GM21360 (cell line): ENCODE data around the gene UBFD1.
"Not testable (repeated sequence)": the region's sequence is repeated elsewhere in the genome, so short reads cannot be mapped to it uniquely, and the experiment has no call there.

Experiments used
- ATAC-seq: cut with Tn5 transposase; IDR thresholded peaks from one replicate; pipeline ENCODE4 v1.9.1; 2021; ENCODE audit warnings: mild to moderate bottlenecking, moderate library complexity; ENCODE audit not compliant: unreplicated experiment

The UBFD1 gene

DNA sequence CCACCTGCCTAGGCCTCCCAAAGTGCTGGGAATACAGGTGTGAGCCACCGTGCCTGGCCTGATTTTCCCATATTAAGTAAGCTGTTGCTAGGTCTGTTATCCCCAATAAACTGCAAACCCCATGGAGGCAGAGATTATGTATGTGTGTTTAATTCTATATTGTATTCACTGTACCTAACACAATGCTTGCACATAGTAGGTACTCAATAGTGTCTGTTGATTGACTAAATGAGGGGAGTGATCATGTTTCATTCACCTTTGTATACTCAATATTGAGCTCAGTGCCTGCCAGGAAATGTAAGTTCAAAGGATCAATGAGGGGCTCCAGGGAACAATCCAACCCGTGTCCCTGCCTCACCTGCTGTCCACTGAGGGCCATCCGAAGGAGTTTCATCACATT lies 32.6 kb upstream of the UBFD1 start:
- no peak for ATAC-seq

DNA sequence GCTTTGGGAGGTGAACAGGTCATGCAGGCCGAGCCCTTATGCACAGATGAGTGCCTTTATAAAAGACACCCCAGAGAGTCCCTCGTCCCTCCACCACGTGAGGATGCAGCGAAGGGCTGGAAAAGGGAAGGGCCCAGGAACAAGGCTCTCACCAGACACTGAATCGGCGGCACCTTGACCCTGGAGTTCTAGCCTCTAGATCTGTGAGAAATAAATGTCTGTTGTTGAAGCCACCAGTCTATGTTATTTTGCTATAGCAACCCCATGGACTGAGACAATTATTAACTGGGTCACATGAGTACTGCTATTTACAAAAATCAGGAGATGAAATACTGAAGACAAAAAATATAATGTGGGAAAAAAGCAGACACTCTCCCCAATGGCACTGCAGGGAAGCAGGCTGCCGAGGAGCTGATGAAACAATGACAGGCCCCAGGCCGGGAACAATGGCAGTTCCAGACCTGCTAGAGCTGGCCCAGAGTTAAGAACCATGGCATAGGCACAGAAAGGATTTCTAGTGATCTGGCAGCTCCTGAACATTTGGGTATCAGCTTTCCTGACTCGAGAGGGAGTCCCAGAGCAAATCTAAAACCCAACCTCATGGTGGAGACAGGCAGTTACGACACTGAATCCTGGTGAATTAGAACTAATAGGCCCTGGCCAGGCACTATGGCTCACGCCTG lies 29.4 kb upstream of the UBFD1 start:
- no peak for ATAC-seq

DNA sequence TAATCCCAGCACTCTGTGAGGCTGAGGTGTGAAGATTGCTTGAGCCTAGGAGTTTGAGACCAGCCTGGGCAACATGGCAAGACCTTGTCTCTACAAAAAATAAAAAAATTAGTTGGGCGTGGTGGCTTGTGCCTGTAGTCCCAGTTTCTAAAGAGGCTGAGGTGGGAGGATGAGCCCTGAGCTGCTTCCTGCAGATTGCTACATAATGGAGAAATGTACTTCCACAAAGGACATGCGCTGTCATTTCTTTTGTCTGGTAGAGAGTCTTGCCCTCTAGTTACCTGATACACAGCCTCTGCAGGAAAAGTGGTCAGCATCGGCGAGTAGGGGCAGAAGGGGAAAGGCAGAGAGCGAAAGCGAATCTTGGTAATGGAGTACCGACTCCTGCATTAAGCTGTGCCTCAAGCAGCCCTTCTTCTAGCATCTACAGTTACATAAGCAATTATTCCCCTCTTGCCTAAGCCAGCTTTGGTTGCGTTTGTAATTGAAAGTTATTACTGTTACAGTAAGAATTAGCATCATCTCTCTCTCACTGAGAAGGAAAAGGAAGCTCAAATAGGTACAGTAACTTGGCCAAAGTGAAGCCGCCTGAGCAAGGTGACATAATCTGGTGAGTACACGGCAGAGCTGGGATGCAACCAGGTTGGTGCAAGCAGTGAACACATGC lies 28.8 kb upstream of the UBFD1 start:
- ATAC-seq: no peak

DNA sequence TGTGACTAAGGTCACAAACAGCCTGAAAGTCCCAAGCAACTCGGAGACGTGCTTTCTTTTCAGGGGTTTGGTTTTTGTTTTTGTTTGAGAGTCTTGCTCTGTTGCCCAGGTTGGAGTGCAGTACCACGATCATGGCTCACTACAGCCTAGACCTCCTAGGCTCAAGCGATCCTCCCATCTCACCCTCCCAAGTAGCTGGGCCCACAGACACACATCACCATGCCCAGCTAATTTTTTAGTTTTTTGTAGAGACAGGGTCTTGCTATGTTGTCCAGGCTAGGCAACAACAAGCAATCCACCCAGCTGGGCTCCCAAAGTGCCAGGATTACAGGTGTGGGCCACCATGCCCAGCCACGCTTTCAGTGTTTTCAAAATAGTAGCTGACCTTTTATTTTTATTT lies 27.5 kb upstream of the UBFD1 start:
- ATAC-seq: no peak

DNA sequence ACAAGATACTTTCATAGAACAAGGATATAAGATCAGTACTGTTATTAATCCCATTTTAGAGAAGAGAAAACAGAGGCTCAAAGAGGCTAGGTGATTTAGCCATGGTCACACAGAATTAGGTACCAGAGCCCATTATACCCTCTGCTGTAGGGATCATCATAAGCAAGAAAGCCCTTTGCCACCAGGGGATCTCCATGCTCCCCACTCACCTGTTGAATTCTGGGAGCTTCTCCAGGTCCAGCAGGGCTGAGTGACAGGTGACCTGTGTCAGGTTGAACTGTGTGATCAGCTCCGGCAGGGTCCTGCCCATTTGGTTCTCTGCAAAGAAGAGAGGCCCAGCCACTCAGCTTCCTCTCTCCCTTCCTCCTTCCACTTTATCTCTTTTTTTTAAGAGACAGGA lies 25.1 kb upstream of the UBFD1 start:
- no peak for ATAC-seq

DNA sequence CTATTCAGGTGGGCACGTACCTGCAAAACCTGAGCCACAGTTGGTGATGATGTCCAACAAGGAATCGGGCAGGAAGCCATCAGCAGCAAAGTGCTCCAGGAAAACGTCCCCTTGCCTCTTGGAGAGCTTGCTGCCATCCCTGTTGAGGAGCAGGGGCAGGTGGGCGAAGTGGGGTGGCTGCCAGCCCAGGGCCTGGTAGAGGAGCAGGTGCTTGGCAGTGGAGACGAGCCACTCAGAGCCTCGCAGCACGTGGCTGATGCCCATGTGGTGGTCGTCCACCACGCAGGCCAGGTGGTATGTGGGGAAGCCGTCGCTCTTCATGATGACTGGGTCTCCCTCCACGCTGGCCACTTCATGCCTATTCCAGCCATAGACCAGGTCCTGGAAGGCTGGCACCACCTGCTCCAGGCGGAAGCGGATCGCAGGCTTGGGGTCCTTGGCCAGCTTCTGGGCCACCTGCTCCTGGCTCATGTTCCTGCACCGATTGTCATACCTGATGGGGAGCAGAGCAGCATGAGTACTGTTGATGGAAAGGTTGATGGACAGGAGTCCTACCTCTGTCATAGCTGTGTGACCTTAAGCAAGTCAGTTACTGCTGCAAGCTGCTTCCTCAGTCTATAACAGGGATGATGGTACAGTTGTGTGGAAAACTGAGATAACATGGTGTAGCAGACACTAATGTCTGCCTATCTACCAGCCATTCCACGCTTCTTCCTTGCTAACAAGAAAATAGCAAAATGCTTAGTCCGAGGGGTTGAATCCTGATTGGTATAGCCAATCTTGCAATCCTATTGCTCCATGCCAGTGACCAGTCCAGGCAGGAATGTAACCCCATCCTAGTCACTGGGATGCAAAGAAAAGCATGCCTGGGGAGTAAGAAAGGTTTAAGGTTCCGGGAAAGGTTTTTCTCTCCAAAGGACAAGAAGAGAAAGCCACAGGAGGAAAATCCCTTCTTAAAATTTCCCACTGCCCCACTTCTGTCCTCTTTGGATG lies 22.4 kb upstream of the UBFD1 start:
- no peak for ATAC-seq

DNA sequence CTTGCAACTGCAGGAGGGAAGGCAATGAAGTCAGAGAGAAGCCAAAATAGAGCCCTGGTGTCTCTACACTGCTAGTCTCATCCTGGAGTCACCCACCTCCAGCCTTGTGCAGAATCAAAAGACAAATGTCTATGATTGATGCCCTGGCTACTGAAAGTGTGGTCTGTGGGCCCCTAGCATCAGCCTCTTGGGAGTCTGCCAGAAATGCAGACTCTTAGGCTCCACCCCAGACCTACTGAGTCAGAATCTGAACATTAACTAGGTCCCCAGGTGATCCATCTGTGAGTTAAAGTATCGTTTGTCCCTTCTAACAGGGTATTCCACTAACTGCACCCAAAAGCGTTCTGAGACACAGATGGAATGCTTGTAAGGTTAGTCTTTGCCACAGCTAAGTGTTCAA lies 21.6 kb upstream of the UBFD1 start:
- no peak for ATAC-seq

DNA sequence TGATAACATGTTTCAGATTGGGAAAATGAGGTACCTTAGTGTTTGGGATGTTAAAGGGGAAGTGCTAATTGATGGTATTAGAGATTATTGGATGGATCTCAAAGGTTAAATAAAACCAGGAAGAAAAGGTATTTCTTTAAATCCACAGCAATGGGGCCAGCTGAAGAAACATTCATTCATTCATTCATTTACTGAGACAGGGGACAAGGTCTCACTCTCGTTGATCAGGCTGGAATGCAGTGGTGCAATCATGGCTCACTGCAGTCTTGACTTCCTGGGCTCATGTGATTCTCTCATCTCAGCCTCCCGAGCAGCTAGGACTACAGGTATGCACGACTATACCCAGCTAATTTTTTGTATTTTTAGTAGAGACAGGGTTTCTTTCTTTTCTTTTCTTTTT lies 20.1 kb upstream of the UBFD1 start:
- no peak for ATAC-seq

DNA sequence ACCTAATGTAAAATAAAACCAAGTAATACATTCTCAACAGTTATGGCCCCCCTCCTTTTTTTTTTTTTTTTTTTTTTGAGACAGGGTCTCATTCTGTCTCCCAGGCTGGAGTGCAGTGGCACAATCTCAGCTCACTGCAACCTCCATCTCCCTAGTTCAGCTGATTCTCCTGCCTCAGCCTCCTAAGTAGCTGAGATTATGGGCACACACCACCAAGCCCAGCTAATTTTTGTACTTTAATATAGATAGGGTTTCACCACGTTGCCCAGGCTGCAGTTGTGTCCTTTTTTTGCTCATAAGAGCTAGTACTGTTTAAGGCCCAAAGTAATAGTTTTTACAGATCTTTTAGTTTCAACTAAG lies 18.6 kb upstream of the UBFD1 start:
- no peak for ATAC-seq

DNA sequence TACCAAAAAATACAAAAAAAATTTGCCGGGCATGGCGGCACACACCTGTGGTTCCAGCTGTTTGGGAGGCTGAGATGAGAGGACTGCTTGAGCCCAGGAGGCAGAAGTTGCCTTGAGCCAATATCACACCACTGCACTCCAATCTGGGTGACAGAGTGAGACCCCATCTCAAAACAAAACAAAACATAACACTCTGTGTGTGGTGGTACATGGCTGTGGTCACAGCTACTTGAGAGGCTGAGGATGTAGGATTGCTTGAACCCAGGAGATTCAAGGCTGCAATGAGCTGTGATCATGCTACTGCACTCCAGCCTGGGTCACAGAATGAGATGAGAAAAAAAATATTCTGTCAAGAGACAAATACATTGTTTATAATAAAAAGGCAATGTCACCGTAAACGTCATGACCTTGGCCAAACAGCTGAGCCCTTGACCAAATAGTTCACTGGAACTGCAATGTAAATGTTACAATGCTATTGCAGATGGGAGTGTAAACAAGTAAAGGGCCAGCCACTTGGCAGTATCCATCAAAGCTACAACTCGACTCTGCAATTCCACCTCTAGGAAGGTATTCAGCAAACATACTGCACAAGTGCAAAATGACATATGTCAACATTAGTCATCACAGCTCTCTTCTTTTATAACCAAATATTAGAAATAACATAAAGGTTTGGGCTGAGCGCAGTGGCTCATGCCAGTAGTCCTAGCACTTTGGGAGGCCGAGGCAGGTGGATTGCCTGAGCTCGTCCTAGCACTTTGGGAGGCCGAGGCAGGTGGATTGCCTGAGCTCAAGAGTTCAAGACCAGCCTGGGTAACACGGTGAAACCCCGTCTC lies 17.3 kb upstream of the UBFD1 start:
- ATAC-seq: no peak

DNA sequence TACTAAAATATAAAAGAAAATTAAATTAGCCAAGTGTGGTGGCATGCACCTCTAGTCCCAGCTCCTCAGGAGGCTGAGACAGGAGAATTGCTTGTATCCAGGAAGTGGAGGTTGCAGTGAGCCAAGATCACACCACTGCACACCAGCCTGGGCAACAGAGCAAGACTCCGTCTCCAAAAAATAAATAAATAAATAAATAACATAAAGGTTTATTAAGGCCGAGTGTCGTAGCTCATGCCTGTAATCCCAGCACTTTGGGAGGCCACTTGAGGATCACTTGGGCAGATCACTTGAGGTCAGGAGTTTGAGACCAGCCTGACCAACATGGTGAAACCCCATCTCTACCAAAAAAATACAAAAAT lies 16.7 kb upstream of the UBFD1 start:
- ATAC-seq: not testable (repeated sequence)

DNA sequence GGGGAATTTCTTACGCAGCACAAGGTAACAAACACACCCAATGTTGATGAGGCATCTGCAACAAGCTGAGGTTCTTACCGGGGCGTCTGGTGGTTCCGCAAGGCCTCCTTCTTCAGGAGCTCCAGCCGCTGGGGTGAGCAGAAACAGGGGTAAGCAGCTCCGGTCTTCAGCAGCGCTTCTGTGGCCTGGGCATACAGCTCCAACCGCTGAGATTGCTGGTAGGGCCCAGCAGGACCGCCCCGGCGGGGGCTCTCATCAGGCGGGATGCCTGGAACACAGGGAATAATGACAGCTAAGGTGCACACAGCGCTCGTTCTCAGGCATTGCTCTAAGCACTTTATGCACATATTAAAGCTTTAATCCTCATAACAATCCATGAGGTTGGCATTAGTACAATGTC lies 13.1 kb upstream of the UBFD1 start:
- no peak for ATAC-seq

DNA sequence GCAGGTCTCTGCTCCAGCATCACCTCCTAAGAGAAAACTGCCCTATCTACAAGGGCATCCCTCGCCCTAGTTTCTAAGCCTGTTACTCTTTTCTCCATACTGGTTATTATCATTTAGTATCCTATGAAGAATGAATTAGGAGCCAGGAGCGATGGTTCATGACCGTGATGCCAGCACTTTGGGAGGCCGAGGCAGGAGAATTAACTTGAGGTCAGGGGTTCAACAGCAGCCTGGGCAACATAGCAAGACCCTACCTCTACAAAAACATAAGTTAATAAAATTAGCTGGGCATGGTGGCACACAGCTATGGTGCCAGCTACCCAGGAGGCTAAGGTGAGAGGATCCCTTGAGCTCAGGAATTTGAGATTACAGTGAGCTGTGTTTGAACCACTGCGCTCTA lies 7.6 kb upstream of the UBFD1 start:
- no peak for ATAC-seq

DNA sequence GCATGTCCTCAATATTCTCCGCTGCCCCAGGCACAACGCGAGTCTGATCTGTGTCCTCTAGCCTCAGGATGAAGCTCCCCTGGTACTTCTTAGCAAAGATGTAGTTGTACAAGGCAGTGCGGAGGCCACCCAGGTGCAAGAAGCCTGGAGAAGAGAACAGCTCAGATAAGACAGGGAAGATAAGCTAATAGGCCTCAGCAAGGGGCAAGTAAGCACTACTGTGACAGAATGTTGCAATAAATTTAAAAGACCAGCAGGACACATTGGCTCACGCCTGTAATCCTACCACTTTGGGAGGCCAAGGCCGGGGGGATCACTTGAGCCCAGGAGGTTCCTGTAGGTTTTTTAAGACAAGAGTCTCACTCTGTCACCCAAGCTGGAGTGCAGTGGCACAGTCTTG lies 5.4 kb upstream of the UBFD1 start:
- no peak for ATAC-seq

DNA sequence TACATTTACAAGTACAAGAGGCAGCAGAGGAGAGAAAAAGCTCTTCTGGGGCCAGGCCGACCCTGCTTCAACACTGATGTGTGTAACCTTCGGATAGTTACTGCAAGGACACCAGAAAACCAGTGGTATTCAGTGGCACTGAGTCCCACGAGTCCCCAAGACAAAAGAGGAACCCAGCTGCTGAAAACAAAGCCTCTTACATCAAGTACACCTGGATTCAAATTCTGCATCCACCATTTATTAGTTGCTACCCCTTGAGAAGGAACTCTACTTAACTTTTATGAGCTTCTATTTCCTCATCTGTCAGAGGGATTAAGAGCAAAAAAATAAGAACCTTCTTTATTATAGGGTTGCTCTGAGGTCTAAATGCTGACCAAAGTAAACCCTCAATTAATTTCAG lies 3.0 kb upstream of the UBFD1 start:
- no peak for ATAC-seq

DNA sequence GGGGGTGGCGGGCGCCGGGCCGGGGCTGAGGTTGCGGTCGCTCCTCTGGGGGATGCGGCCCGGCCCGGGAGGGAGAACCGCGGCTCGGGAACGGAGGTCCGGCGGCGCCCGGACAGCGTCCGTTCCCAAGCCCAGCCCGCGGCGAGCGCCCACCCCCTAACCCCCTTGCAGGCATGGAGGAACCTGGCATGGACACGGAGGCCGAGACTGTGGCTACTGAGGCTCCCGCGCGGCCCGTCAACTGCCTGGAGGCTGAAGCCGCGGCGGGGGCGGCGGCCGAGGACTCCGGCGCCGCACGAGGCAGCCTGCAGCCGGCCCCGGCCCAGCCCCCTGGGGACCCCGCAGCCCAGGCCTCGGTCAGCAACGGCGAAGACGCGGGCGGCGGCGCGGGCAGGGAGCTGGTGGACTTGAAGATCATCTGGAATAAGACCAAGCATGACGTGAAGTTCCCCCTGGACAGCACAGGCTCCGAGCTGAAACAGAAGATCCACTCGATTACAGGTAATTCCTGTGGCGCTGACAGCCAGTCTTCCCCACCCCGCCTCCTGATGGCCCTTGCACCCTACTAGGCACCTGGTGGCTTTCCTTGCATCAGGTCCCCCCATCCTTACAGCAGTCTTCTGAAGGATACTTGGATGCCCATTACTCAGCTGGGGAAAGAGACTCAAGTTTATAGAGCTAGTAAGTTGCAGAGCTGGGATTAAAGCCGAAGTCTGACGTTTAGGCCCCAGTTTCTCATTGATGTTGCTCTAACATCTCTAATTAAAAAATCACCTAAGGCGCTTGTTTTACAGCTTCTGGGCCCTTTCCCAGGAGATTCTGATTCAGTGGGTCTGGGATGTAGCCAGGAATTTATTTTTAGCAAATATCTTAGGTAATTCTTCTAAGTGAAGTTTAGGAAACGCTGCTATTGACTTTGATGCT lies 514 bp downstream of the UBFD1 start:
- ATAC-seq: no peak

DNA sequence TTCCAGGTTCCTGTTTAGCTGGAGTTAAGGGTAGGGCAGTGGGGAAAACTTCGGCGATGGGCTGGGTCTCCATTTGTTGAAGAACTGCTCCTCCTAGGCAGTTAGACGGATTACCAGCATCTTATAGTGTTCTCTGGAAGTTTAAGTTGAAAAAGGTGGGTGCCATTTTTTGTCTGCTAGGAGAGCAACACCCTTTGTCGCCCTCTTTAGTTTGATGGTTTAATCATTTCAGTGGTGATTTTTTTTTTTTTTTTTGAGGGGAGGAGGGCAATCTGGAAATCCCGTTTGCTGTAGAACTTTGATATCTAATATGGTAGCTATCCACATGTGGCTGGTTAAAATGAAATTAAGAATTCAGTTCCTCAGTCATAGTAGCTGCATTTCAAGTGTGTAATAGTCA lies 4.1 kb downstream of the UBFD1 start:
- no peak for ATAC-seq

DNA sequence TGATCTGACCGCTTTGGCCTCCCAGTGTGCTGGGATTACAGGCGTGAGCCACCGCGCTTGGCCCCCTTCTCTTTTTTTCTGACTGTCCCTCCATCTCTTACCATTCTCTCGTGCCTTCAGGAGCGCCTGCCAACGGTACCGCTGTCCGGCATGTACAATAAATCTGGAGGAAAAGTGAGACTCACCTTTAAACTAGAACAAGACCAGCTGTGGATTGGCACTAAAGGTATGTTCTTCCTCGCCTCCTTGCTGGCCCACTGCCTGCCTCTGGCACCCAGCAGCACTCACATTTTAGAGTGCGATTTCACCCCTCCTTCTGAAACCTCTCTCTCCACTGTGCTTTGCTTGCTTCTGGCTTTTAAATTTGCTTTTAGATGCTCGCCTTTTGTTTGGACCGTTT lies 5.0 kb downstream of the UBFD1 start:
- no peak for ATAC-seq

DNA sequence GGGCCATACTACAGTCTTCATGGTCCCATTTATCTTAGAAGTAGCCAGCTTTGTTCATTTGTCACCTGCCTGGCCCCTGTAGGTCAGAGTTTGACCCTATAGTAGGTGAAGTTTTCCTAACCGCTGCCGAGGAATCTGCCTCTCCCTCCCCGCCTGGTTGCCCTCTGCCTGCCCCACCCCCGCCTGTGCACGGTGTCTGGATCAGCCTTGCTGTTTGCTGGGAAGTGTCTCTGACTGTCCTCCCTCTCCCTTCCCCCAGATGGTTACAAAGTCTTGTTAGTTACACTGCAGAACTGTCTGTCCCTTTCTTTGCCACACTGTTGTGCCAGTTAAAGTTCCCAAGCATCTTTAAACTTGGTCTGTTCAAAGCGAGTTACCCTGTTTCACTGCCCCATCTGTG lies 5.7 kb downstream of the UBFD1 start:
- ATAC-seq: no peak
